Stimulated activated naive B cell treated with anti-CD40 and anti-IgM and Interleukin-4, amounts not matched to agents 10 μg/mL and 1 μg/mL and 100 μg/mL, for 72 hours (primary cell): ENCODE results near the gene CEP104.

Experiments
- ATAC-seq, 2 donors: fragments of 150-1000 bp; cut with Tn5 transposase; replicated peaks; 2 replicates each; pipeline ENCODE4 v1.10.0; 2021; ENCODE audit warnings: moderate library complexity in 1 of 2
- DNase-seq: peaks from one replicate; pipeline ENCODE4 v3.0.0; 2021
- H3K27ac Mint-ChIP-seq: one replicate; pipeline ENCODE4 v1.8.0; 2022; ENCODE audit warnings: mild to moderate bottlenecking, mixed read lengths
- H3K27me3 Mint-ChIP-seq, 2 donors: one replicate each; pipeline ENCODE4 v1.8.0; 2022; ENCODE audit warnings: mixed read lengths in 2 of 2
- H3K36me3 Mint-ChIP-seq, 2 donors: one replicate each; pipeline ENCODE4 v1.8.0; 2022; ENCODE audit warnings: mixed read lengths in 2 of 2, mild to moderate bottlenecking in 1 of 2
- H3K4me1 Mint-ChIP-seq, 2 donors: one replicate each; pipeline ENCODE4 v1.8.0; 2022; ENCODE audit warnings: mixed read lengths in 2 of 2, mild to moderate bottlenecking in 1 of 2
- H3K4me3 Mint-ChIP-seq, 2 donors: one replicate each; pipeline ENCODE4 v1.8.0; 2022; ENCODE audit warnings: mild to moderate bottlenecking in 2 of 2, mixed read lengths in 2 of 2, moderate library complexity in 1 of 2
- H3K9me3 Mint-ChIP-seq, 2 donors: one replicate each; pipeline ENCODE4 v1.8.0; 2022; ENCODE audit warnings: mixed read lengths in 2 of 2, mild to moderate bottlenecking in 1 of 2

Gene CEP104

DNA sequence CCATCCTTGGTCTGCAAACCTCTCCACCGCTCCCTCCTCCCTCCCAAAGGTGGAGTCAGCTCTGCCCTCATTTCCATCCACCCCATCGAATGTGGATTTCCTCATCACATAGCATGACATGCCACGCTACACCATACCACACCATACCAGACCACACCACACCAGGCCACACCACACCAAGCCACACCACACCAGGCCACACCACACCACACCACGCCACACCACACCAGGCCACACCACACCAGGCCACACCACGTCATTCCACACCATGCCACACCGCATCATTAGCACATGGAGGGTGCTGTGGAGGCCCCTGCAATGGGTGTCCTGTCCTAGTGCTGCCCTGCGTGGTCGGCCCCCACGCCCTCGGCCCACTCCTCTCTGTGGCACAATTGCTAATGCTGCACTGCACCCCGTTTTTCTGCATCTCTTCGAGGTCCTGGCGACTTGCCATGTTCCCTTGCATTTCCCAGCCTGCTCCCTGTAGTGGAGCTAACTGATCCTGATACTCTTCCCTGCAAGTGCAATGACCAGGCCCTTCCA, 11.5 kb upstream of the CEP104 start:
- Mint-ChIP-seq H3K36me3 (peaks cover 44 to 54% of the 10 kb centered on the region in 2 donors), H3K9me3 (peaks cover 0 to 6% of the 10 kb centered on the region in 2 donors), H3K27me3 (no peaks in the 10 kb centered on the region), H3K4me3 (no peak overlapping the region), H3K27ac (peak overlapping the region; percentile 60), H3K4me1 (peaks cover 0 to 3% of the 10 kb centered on the region in 2 donors)
- ATAC-seq: no peak
- no peak for DNase-seq

DNA sequence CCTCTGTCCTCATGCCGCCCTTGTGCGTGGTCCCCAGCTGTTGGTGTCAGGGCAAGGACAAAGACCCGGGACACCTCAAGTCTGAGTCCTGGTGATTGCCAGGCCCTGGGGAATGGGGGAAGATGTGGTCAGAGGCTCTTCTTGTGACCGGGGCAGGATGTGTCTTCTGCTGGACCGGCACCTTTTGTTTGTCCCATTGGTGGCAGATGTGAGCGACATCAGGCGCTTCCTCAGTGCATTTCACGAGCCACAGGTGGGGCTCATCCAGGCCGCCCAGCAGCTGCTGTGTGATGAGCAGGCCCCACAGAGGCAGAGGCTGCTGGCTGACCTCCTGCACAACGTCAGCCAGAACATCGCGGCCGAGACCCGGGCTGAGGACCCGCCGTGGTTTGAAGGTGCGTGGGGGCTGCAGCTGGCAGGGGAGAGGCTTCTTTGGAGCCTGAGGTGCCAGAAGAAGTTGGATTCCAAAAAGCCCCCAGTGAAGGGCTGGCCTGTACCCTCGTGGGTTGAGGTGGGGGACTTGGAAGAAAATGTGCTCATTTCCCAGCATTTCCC, 8.7 kb upstream of the CEP104 start:
- no peaks in the 10 kb centered on the region for H3K27me3 Mint-ChIP-seq
- H3K27ac Mint-ChIP-seq: no peak overlapping the region
- H3K4me1 Mint-ChIP-seq: peaks cover 0 to 3% of the 10 kb centered on the region in 2 donors
- DNase-seq (no peak), ATAC-seq (no peak)
- no peak overlapping the region for H3K4me3 Mint-ChIP-seq
- H3K9me3 Mint-ChIP-seq: peaks cover 0 to 6% of the 10 kb centered on the region in 2 donors
- peaks cover 34 to 42% of the 10 kb centered on the region in 2 donors for H3K36me3 Mint-ChIP-seq

DNA sequence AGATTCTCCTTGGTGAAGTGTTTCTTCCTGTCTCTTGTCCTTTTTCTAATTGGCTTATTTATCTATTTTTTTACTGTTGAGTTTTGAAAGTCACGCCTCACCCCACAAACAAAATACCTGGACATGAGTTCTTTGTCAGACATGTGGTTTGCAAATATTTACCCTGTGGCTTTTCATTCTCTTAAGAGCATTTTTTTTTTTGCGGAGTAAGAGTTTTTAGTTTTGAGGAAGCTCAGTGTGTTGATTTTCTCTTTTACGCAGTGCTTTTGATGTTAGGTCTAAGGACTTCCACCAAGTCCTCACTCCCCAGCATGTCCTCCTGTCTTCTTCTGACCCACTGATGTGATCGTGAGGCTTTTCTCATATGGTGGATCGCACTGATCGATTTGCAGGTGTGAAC, 7.9 kb upstream of the CEP104 start:
- Mint-ChIP-seq H3K9me3 (peaks cover 0 to 6% of the 10 kb centered on the region in 2 donors), H3K27me3 (no peaks in the 10 kb centered on the region), H3K36me3 (peaks cover 29 to 35% of the 10 kb centered on the region in 2 donors), H3K27ac (no peak overlapping the region), H3K4me3 (no peak overlapping the region), H3K4me1 (peaks cover 0 to 3% of the 10 kb centered on the region in 2 donors)
- ATAC-seq (no peak), DNase-seq (no peak)

DNA sequence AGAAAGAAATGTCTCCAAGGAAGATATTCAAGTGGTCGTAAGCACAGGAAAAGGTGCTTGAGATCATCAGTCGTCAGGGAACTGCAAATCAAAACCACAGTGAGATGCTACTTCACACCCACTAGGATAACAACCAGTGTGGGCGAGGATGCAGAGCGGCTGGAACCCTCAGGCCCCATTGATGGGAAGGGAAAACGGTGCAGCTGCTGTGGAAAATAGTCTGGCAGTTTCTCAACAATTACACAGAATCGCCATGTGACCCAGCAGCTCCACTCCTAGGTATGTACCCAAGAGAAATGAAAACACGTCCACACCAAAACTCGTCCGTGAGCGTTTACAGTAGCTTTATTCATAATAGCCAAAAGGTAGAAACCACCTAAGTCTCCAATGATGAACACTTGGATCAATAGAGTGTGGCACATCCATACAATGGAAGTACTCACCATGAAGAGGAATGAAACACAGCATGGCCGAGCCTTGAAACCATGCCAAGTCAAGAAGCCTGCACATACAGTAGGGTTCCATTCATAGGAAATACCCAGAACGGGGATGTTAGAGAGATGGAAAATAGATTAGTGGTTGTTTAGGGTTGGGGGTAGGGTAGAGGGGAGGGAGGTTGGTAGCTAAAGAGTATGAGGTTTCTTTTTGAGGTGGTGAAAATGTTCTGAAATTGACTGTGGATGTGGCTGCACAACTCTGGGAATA, 6.4 kb upstream of the CEP104 start:
- ATAC-seq: no peak
- no peak for DNase-seq
- Mint-ChIP-seq H3K9me3 (peaks cover 0 to under 1% of the 10 kb centered on the region in 2 donors), H3K27me3 (no peaks in the 10 kb centered on the region), H3K36me3 (peaks cover 19 to 24% of the 10 kb centered on the region in 2 donors), H3K4me1 (peaks cover 6 to 9% of the 10 kb centered on the region in 2 donors), H3K4me3 (no peak overlapping the region), H3K27ac (no peak overlapping the region)

DNA sequence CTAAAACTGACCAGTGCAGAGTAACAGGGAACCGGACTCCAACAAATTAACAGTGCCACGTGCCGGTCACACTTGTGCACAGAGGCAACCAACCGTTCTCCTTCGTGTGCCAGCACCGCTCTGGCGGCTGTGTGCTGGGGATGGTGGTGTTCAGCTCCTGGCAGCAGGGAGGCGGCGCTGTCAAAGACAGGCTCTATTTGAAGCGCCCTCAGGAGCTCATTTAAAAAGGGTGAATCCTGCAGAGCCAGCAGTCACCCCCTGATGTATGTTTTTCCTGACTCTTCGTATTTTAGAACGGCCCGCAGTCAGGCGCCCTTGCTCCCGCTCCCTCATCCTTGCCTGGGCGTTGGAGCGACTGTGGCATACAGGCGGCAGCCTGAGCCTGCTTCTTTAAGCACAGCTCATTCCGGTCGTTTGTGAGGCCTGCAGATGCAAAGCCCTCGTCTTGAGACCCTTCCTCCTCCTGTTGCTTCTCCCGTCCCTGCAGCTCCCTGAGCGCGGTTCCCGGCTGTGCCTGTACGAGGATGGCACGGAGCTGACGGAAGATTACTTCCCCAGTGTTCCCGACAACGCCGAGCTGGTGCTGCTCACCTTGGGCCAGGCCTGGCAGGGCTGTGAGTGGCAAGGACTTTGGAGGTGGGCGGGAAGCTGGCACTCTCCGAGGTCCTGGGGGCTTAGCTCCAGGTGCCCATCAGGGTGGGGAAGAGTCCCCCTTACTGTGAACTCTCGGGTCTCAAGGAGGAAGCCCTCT, 1.4 kb upstream of the CEP104 start:
- no peak overlapping the region for H3K27ac Mint-ChIP-seq
- ATAC-seq (no peak), DNase-seq (no peak)
- no peaks in the 10 kb centered on the region for H3K27me3 Mint-ChIP-seq
- peak overlapping the region; percentile 99 to 100 for H3K4me3 Mint-ChIP-seq
- peaks cover 3 to 8% of the 10 kb centered on the region in 2 donors for H3K36me3 Mint-ChIP-seq
- no peaks in the 10 kb centered on the region for H3K9me3 Mint-ChIP-seq
- peaks cover 11 to 38% of the 10 kb centered on the region in 2 donors for H3K4me1 Mint-ChIP-seq

DNA sequence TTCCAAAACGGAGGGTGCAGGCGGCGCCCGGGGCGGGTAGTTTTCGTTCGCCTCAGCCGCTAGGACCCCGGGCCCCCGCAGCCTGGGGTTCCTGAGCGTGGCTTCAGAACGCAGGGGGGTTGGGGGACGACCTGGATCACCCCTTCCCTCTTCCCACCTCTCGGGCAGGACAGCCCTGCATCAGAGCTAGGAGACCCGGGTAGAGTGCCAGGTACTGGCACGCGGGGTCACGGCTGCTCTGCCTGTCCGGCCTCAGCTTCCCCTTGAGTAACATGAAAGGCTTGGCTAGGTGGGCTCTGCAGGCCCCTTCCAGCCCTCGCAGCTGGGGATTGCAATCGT, 749 bp upstream of the CEP104 start:
- Mint-ChIP-seq H3K27ac (no peak overlapping the region), H3K27me3 (no peaks in the 10 kb centered on the region), H3K36me3 (peaks cover 3 to 5% of the 10 kb centered on the region in 2 donors), H3K4me1 (peaks cover 11 to 38% of the 10 kb centered on the region in 2 donors), H3K4me3 (peak overlapping the region; percentile 99 to 100), H3K9me3 (no peaks in the 10 kb centered on the region)
- ATAC-seq (no peak), DNase-seq (no peak)

DNA sequence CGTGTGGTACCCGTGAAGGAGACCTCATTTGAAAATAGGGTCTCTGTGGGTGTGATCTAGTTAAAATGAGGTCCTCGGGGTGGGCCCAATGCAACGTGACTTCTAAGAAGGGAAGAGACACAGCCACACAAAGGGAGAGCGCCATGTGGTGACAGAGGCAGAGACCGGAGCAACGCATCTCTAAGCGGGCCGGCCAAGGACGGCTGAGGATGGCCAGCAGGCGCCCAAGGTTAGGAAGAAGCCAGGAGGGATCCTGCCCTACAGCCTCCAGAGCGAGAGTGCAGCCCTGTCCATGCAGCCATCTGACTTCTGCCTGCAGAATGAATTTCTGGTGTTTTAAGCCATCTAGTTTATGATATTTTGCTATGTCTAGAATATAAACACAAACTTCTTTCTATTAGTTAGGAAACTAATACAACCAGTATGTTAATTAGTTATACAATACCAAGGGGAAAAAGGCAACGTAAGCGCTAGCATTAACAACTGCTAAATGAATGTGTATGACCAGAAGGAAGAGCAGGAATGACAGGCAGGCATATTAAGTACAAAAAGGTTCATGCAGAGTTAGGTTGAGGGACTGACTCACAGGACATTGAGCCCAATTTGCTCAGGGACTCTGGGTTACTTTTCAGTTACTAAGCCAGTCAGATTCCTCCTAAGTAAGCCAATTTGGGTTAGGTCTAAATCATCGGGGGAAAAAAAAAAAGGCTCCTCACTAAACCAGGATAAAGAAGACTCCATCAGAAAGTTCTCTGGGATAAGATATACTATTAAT, 4.1 kb downstream of the CEP104 start:
- Mint-ChIP-seq H3K36me3 (peaks cover 11 to 25% of the 10 kb centered on the region in 2 donors), H3K27me3 (no peaks in the 10 kb centered on the region), H3K4me3 (no peak overlapping the region), H3K27ac (no peak overlapping the region), H3K9me3 (no peaks in the 10 kb centered on the region), H3K4me1 (peaks cover 8 to 25% of the 10 kb centered on the region in 2 donors)
- DNase-seq (no peak), ATAC-seq (no peak)

DNA sequence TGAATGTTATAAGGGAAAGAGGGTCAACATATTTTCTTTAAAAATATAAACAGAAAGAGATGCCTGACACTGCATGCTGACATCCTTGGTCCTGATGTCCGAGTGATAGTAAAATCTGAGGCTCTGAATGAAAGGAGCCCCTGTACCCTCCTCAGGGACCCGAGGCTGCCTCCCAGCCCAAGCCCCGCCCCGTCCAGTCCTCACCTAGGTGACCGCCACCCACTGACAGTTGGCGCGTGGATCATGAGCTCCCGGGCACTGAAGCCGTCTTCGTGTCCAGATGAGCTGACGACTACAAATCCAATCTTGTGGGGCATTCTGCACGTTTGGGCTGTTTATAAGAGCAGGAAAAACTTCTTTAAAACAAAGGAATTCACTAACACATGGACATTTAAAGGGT, 4.9 kb downstream of the CEP104 start:
- Mint-ChIP-seq H3K4me1 (peaks cover 5 to 19% of the 10 kb centered on the region in 2 donors), H3K27me3 (no peaks in the 10 kb centered on the region), H3K36me3 (peaks cover 12 to 29% of the 10 kb centered on the region in 2 donors), H3K27ac (no peak overlapping the region), H3K4me3 (no peak overlapping the region), H3K9me3 (no peaks in the 10 kb centered on the region)
- no peak for DNase-seq
- no peak for ATAC-seq

DNA sequence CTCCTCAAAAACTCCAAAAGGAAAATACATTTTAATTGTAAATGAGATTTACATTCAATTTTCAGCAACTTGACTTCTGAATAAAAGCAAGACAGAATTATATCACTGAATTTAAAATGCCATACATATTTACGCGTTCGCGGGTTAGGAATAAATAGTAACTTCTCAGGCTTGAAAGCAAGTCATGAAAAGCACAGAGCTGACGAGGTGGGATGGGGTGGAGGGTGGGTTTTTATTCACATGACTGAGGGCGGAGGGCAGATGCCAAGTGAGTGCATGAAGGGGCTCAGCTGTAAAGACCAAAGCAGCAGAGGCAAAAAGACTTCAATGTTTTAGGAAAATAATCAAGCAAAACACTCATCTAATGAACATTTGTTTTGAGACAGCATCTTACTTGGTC, 5.7 kb downstream of the CEP104 start:
- Mint-ChIP-seq H3K27me3 (no peaks in the 10 kb centered on the region), H3K27ac (no peak overlapping the region), H3K4me1 (peaks cover 5 to 15% of the 10 kb centered on the region in 2 donors), H3K9me3 (no peaks in the 10 kb centered on the region), H3K4me3 (no peak overlapping the region), H3K36me3 (peaks cover 17 to 34% of the 10 kb centered on the region in 2 donors)
- no peak for DNase-seq
- ATAC-seq: no peak

DNA sequence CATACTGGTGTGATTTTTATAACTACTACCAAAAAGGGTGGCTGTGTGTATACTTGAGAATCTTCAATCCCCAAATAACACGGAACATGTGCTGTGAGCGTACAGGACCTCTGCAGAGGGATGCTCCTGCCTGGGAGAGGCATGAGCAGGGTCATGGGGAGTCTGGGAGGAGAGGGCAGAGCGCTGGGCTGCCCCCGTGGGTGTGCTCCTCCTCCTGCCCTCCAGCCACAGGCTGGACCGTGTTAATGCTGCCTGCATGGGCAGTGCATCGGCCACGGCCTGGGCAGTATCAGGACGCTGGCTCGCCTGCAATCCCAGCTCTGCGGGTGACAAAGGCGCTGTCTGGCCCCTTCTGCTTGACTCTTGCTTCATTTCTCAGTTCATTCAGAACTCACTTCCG, 6.2 kb downstream of the CEP104 start:
- peaks cover 17 to 34% of the 10 kb centered on the region in 2 donors for H3K36me3 Mint-ChIP-seq
- DNase-seq: no peak

DNA sequence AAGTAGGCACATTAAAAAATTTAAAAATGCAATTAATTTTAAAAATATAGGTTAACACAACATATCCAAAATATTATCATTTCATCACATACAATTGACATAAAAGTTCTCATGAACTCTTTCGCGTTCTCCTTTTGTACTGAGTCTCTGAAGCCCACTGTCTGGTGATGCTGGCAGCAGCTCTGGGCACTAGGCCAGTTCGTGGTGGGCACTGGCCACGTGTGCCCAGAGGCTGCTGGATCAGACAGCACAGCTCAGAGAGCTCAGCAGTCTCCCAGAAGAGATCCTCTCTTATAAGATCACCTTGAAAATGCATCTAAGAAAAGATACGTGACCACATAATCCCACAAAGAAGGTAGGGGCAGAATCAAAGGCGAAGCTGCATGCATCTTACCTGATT, 9.9 kb downstream of the CEP104 start:
- ATAC-seq: no peak
- no peak for DNase-seq
- Mint-ChIP-seq H3K4me1 (peaks cover 0 to 7% of the 10 kb centered on the region in 2 donors), H3K4me3 (no peak overlapping the region), H3K27me3 (no peaks in the 10 kb centered on the region), H3K36me3 (peaks cover 31 to 49% of the 10 kb centered on the region in 2 donors), H3K9me3 (no peaks in the 10 kb centered on the region), H3K27ac (no peak overlapping the region)

More for the DNA sequence above, 6.2 kb downstream of the CEP104 start:
- no peak for ATAC-seq
- H3K9me3 Mint-ChIP-seq: no peaks in the 10 kb centered on the region
- H3K27ac Mint-ChIP-seq: no peak overlapping the region
- H3K4me3 Mint-ChIP-seq: no peak overlapping the region
- H3K27me3 Mint-ChIP-seq: no peaks in the 10 kb centered on the region
- peaks cover 5 to 11% of the 10 kb centered on the region in 2 donors for H3K4me1 Mint-ChIP-seq

DNA sequence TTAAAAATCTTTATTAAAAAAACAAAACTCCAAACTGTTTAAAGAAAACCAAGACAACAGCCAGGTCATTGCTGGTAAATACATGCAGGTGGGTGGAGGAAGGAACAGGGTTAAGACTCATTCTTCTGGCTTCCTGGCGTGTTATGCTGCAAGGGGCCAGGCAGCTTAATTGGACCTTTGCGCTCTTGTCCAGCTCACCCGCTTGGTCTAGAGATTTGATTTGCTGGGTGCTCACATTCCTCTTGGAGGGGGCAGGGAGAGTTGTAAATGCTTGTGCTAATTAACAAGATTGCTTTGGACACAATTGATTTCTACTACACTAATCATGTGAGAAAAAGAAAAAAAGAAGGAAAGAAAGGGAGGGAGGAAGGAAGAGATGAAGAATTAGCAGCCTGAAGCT, 10.5 kb downstream of the CEP104 start:
- Mint-ChIP-seq H3K27ac (no peak overlapping the region), H3K27me3 (no peaks in the 10 kb centered on the region), H3K9me3 (no peaks in the 10 kb centered on the region), H3K4me3 (no peak overlapping the region), H3K4me1 (peaks cover 0 to 7% of the 10 kb centered on the region in 2 donors), H3K36me3 (peaks cover 34 to 50% of the 10 kb centered on the region in 2 donors)
- DNase-seq (no peak), ATAC-seq (no peak)

DNA sequence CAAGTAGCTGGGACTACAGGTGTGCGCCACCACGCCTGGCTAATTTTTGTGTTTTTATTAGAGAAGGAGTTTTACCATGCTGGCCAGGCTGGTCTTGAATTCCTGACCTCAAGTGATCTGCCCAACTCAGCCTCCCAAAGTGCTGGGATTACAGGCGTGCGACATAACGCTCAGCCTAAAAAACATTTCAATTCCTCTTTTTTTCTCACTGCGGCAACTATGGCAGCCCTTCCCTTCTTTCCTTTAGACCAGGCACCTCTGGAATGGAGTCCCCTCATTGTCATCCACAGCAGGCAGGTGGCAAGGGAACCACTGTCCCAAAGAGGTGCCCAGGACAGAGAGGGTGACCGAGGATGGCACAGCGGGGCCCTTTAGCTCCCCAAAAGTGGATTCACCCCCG, 14.1 kb downstream of the CEP104 start:
- Mint-ChIP-seq H3K27ac (no peak overlapping the region), H3K4me1 (peaks cover 0 to 7% of the 10 kb centered on the region in 2 donors), H3K9me3 (peaks cover 3 to 4% of the 10 kb centered on the region in 2 donors), H3K4me3 (no peak overlapping the region), H3K36me3 (peaks cover 53 to 63% of the 10 kb centered on the region in 2 donors), H3K27me3 (no peaks in the 10 kb centered on the region)
- ATAC-seq (no peak), DNase-seq (no peak)

DNA sequence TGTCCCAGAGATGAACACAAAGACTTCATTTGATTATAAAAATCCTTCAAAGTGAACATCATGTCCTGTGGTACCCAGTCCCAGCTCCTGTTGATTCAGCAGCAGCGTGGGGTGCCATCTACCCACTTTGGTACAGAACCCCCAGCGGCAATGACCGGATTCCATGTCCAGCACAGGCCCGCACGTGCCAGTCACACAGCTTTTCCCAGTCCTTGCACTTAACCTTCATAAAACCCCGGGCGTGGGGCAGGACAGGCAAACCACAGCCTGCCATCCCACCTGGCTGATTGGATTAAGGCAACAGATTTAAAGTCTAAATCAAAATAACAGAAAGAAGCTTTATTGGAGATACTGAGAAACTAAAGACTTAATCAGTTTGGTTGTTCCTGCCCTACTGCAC, 15.5 kb downstream of the CEP104 start:
- Mint-ChIP-seq H3K4me3 (no peak overlapping the region), H3K4me1 (peaks cover 0 to 7% of the 10 kb centered on the region in 2 donors), H3K27ac (peak overlapping the region; percentile 3), H3K9me3 (peaks cover 4 to 6% of the 10 kb centered on the region in 2 donors), H3K36me3 (peaks cover 60 to 67% of the 10 kb centered on the region in 2 donors), H3K27me3 (no peaks in the 10 kb centered on the region)
- ATAC-seq: no peak
- no peak for DNase-seq
